ENCODE measurements around the gene NCBP2L.

Gene NCBP2L

DNA sequence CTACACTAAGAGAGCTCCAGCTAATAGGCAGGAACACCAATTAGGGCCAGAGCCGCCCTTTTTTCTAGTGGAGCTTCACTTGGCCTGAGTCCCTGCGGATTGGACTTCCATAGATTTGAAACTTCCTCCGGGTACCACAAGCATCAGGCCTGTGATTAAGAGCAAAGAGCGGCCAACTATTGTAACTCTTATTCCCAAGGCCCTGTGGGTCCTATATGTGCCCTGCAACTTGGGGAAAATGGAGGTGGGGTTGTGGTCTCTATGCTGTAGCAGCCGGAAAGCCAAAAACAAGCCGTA, at the start of gene NCBP2L:
NCBP2L (plus strand) TSS at position 198 of the 297 bp plus-strand sequence. CDS start 16,488 bp downstream, outside the sequence.
- no peak for DNase-seq (ENCODE audit: low read depth in 2 of 2)

DNA sequence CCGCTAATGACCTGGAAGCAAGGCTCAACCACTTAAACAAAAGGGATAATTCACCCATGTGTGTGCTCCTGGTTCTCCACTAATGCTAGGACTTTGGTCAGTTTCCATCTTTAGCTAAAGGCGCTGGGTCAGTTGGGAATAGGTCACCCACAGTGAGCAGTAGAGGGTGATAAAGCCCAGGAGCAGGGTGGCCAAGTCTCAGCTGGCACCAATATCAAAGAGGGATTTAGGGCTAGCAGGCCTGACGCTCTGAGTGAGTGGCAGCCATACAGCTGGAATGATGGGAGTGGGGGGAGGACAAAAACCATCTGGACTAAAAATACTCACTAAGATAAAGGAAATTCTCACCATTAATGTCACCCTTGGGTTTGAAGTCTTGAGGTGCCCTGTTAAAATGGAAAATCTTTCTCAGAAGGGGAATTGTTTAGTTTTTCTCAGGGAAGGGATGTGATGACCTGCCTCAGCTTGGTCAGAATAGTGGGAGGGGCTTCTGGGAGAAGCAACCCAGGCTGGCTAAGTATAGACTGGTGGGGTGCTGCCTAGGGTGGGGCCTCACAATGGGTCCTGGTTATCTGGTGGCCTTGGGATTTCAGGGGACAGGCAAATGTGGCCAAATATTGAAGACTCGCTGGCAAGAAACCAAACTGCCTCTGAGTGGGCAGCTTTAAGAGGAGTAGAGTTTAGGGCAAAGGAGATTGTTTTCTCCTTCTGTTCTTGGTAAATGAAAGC, 49.0 kb upstream of the NCBP2L start:
- DNase-seq (ENCODE audit: low read depth in 2 of 2): no peak

DNA sequence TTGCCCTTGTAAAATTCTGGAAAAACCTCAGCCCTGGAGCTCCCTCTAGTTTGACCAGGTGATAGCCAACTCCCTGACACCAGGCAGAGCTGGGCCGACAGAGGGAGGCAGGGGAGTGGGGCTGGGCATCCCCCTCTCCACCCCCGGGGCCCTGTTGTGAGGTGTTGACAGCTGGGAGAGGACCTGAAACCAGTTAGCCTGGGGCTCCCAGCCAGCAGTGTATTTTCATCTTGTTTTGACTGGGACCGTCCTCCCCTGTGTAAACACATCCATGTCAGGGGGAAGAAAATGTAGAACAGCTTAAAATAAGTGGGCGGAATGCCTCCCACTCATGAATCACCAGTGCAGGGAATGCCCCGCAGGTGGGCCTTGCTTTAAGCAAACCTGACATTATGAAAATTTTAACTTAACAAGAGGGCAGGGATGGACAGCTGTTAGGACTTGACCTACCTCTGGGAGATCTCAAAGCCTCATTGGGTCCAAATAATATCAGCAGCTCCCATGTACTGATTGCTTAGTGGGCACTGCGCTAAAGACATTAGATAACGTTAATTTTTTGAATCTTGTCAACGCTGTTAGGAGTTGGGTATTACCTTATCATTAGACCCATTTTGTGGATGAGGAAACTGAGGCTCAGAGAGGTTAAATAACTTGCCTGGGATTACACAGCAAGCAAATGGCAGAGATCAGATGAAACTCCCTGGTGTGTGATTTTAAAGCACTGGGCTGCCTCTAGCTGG, 47.8 kb upstream of the NCBP2L start:
- no peak for DNase-seq (ENCODE audit: low read depth in 2 of 2)

DNA sequence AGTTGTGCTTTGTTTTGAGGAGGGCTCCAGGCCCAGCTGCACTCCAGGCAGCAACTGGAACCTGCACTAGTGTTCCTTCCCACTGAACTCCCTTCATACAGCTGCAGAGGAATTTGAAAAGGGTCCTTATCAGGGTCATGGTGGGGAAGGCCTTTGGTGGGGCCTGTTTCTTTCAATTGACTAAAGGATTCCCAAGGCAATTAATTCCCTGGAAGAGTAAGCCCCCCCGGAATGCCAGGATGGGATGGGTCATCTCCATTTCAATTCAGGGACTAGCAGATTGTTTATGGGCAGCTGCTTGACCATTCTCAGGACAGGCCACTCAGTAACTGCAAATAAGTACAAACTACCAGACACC, 47.3 kb upstream of the NCBP2L start:
- no peak for DNase-seq (ENCODE audit: low read depth in 2 of 2)

GRCh38 chrX:107730991-107731766, 46.4 kb upstream of the NCBP2L start:
- no peak for DNase-seq (ENCODE audit: low read depth in 2 of 2)

GRCh38 chrX:107731831-107732502, 45.6 kb upstream of the NCBP2L start:
- DNase-seq (ENCODE audit: low read depth in 2 of 2): no peak

DNA sequence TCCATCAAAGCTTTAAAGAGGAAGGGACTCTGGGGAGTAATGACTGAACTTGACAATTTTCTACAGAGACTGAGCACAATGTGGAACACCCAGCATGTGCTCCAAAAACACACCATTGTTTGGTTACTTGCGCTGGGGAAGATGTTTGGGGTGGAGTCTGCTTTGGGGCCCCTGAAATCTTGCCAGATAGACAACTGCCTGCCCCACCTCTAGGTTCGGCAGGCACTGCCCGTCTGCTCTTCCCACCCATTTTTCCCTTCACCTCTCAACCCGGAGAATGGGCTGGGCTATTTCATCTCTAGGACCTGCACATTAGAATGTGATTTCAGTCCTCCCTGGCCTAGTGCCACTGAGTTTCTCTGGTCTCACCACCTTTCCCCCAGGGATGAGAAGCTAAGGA, 43.8 kb upstream of the NCBP2L start:
- no peak for DNase-seq (ENCODE audit: low read depth in 2 of 2)

- no peak for DNase-seq (ENCODE audit: low read depth in 2 of 2)
Observed at GRCh38 chrX:107734646-107735045, 42.9 kb upstream of the NCBP2L start.

DNA sequence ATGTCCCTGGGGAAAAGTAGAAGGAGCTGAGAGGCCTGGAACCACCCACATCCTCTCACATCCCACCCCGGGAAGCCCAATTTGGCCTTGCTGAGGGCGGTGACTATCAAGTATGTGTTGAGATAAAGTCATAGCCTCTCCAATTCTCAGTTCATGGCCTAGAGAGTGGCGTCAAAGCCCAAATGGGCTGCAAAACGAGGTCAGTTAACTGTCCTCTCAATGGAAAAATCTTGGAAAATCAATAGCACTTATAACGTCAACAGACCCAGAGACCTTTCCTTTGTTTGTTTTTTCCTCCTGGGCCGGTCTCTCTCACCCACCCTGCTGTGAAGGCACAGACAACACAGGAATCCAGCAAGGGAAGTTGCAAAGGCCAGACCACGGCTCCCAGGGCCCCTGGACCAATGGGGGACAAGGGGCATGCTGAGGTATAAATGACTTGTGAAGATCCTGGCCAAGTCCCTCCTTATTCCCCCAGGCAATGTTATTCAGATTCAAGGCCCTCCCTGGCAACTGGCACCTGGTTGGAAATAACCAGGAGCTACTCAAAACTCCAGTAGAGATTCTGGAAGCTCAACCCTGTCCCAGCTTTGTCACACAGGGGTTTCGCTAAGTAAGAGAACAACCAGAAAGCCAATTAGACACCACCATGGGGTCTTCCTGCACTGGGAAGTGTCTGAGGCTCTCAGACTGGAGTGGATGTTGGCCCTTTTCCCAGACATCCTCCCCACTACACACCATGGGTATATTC, 40.6 kb upstream of the NCBP2L start:
- DNase-seq (ENCODE audit: low read depth in 2 of 2): no peak

DNA sequence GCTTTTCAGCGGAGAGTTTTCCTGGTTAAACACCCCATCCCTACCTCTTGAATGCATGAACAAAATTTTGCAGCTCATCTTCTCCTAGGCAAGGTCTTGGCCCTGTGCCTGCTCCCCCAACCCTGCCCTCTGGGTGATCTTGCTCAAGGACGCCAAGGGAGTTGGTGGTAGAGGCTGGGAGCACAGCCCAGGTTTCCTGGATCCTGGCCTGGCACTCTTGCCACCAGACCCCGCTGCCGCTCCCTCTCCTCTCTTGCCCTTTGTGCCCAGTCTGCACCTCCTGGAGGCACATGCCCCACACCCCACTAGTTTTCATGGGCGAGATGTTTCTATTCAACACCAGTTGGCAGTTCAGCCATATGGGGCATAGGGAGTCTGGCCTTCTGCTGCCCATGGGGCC, 39.3 kb upstream of the NCBP2L start:
- DNase-seq (ENCODE audit: low read depth in 2 of 2): no peak

DNA sequence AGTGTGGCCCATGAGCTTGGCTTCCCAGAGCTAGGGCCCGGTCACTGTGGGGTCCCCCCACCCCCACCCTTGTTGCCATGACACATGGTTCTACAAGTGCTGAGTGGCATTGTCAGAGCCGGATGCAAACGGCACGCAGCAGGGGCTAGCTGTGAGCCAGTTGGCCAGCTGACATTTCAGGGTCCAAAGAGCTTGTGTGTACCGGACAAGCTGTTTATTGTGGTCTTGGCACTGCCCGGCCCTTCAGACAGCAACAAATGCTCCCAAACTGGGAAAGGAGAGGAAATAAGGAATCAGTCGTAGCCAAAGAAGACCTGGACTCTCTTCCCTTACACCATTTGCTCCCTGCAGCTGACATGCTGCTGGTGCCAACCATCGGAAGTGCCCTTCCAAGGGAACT, 38.8 kb upstream of the NCBP2L start:
- DNase-seq (ENCODE audit: low read depth in 2 of 2): no peak

DNA sequence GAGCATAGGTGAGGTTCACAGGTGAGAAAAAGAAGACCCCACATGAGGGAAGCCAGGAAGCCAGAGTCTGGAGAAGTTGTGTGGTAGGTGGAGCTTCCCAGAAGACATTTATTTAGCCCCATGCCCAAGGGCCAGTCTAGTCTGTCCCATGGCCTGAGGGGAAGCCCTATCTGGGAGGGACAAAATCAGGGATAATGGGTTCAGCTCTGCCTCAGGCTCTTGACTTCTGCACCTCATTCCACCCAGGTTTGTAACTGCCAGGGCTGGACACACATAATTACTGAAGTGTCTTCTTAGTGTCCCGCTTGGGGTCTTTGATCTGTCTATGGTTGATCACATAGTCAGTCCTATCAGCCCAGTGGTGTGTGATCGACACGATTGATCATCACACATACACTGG, 38.0 kb upstream of the NCBP2L start:
- no peak for DNase-seq (ENCODE audit: low read depth in 2 of 2)

GRCh38 chrX:107741404-107741790, 36.1 kb upstream of the NCBP2L start:
- no peak for DNase-seq (ENCODE audit: low read depth in 2 of 2)

GRCh38 chrX:107742700-107743191, 34.8 kb upstream of the NCBP2L start:
- no peak for DNase-seq (ENCODE audit: low read depth in 2 of 2)

DNA sequence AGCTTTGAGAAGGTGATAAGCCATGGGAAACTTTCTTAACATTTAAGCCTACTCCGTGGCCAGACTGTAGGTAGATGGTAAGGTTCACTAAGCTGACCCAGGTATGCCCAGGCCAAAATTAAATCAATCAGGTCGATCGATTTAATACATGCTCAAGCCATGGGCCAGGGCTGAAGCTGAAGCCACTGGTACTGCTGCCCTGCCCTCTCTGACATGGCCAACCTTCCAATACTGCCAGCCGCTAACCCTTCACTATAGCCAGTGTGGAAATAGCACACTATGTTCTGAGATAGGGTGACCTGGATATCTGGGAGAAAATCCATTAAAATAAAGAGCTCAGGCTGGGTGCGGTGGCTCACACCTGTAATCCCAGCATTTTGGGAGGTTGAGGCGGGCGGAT, 33.5 kb upstream of the NCBP2L start:
- no peak for DNase-seq (ENCODE audit: low read depth in 2 of 2)

GRCh38 chrX:107744868-107745267, 32.7 kb upstream of the NCBP2L start:
- no peak for DNase-seq (ENCODE audit: low read depth in 2 of 2)

GRCh38 chrX:107747596-107748161, 29.9 kb upstream of the NCBP2L start:
- no peak for DNase-seq (ENCODE audit: low read depth in 2 of 2)

GRCh38 chrX:107748506-107748905, 29.0 kb upstream of the NCBP2L start:
- DNase-seq (ENCODE audit: low read depth in 2 of 2): no peak

GRCh38 chrX:107750263-107750662, 27.3 kb upstream of the NCBP2L start:
- DNase-seq (ENCODE audit: low read depth in 2 of 2): no peak

- no peak for DNase-seq (ENCODE audit: low read depth in 2 of 2)
Observed at GRCh38 chrX:107750861-107751445, 26.6 kb upstream of the NCBP2L start.

- DNase-seq (ENCODE audit: low read depth in 2 of 2): no peak
Observed at GRCh38 chrX:107752043-107752442, 25.5 kb upstream of the NCBP2L start.
